Measurements from ENCODE around the gene FCN2.
"Not testable (repeated sequence)": the region's sequence is repeated elsewhere in the genome, so short reads cannot be mapped to it uniquely, and the experiment has no call there.

Gene FCN2

DNA sequence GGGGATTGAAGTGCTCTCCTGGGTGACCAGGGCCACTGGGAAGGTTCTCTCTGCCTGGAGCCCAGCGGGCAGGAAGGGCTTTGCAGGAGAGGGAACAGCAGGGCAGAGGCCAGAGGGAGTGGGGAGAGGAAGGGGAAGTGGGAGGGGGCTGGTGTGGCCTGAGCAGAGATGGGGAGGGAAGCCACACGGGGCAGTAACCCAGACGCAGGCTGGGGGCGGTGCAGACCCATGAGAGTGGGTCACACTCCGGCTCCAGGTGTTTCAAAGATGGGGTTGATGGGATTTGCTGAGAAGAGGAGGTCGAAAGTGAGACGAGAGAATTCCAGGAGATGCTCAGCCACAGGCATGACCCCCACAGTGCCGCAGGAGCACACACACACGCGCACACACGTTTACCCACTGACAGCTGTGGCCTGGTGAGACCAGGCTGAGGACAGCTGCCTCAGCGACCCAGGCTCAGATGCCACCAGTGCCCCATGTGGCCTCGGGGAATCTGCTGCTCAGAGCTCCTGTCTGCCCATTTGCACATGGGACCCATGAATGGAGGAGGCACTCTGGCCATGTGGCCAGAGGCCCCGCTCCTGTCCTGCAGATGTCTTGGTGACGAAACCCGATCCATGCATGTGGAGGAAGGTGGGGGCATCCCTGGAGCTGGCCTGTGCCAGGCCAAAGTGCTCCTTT lies 32.7 kb upstream of the FCN2 start:
- DNase-seq = no peak

- DNase-seq = no peak
Measured at GRCh38 chr9:134848504-134848903, 32.1 kb upstream of the FCN2 start.

DNA sequence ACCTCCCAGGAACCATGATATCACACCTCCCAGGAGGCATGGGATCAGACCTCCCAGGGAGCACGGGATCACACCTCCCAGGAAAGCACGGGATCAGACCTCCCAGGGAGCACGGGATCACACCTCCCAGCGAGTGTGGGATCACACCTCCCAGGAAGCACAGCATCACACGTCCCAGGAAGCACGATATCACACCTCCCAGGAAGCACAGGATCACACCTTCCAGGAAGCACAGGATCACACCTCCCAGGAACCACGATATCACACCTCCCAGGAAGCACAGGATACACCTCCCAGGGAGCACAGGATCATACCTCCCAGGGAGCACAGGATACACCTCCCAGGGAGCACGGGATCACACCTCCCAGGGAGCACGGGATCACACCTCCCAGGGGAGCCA lies 30.0 kb upstream of the FCN2 start:
- no peak for DNase-seq

GRCh38 chr9:134851020-134851419 lies 29.6 kb upstream of the FCN2 start:
- no peak for DNase-seq

GRCh38 chr9:134852906-134853654 lies 27.5 kb upstream of the FCN2 start:
- no peak for DNase-seq

GRCh38 chr9:134853893-134854292 lies 26.7 kb upstream of the FCN2 start:
- no peak for DNase-seq

DNA sequence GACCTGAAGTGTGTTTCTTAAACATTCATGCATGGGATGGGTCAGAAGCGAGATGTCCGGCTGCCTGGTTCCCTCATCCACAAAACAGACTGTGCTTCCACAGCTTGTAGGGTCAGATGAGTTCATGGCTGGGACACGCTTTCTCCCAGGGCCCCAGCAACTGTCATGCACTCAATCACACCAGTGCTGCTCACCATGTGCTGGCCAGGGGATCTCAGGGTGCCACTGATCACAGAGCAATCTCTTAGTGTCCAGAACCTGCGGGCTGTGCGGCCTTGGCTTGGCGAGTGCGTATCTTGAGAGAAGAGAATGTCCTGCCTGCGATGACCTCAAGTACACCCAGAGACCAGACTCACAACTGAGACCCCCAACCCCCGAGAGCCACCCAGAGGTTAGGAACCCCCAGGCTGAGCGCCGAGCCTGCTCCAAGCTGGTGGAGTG lies 26.0 kb upstream of the FCN2 start:
- DNase-seq = no peak

- DNase-seq = no peak
Measured at GRCh38 chr9:134855231-134855899, 25.2 kb upstream of the FCN2 start.

DNA sequence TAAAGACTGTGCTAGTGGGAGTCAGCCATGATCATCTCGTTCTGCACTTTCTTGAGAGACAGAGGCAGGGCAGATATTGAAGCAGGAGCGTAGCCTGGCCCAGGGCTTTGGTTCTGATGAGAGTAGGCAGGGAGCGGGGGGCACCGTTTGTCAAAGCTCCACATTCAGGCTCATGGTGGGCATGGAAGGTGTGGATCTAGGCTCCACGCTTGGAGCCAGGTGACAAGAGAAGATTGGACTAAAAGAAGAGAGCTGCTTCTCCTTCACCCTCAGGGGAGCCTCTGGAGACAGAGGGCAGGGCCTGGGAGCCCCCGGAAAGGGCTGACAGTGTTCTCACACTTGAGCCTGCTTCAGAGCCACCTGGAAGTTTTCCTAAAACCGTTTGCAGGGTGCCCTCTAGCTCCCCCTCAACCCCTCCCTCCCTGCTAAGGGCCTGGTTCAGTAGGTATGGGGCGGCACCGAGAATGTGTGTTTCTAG lies 24.7 kb upstream of the FCN2 start:
- no peak for DNase-seq

- not testable (repeated sequence) for DNase-seq
Measured at GRCh38 chr9:134857451-134857850, 23.2 kb upstream of the FCN2 start.

DNA sequence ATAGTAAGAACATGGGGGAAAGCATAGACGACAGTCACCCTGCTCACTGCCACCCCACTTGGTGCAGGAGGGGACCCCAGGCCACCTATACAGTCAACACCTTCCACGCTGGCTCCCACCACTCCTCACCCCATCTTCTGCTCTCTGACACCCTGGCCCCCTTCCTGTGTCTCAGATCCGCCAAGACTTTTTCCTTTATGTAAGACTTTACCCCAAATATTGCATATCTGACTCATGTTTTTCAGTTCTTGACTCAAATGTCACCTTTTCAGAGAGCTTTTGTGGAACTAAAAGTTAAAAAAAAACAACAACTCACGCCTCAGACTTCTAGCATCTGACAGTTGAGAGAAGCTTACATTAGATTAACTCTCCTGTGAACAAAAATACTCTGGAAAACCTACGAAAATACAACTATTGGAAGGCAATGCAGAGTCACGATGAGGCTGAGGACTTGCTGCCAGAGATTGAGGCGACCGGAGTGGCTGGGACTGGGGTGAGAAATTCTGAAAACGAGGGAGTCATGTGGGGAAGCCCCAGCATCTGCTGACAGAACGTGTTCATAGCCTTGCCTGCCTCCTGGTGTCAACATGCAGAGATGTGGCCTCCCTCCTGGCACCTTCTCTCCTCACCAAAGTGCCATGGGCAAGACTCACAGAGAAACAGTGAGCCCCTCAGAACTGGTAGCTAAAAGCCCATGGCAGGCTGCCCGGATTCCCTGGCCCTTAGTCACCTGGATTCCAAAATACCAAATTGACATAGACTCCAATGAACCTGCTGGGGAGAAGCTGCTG lies 22.4 kb upstream of the FCN2 start:
- no peak for DNase-seq

GRCh38 chr9:134860510-134860909 lies 20.1 kb upstream of the FCN2 start:
- no peak for DNase-seq

DNA sequence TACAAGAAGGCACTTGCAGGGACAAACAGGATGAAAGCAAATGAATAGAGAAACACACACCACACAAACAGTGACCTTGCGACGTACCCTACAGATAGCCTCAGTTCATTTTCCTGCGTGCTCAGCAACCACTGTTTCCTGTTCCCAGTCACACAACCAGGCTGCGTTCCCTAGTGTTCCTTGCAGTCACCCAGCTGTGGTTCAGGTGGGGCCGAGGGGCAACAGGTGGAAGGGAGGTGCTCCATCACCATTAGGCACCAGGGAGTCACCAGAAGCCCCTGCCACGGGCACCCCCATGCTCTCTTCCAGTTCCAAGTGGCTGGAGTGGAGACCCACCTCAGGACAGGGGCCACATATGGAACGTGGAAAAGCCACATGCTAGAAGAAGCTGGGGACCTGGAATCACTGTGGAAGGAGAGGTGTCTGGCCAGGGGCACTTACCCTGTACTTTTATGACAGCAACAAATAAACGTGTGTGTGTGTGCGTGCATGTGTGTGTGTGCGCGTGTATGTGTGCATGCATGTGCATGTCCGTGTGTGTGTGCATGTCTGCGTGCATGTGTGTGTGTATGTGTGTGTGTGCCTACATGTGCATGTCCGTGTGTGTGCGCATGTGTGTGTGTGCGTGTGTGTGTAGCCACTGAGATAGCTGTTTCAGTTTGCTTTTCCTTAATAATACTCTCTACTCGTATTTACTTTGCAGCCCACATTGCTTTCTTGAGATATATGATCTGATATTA lies 18.8 kb upstream of the FCN2 start:
- no peak for DNase-seq

DNA sequence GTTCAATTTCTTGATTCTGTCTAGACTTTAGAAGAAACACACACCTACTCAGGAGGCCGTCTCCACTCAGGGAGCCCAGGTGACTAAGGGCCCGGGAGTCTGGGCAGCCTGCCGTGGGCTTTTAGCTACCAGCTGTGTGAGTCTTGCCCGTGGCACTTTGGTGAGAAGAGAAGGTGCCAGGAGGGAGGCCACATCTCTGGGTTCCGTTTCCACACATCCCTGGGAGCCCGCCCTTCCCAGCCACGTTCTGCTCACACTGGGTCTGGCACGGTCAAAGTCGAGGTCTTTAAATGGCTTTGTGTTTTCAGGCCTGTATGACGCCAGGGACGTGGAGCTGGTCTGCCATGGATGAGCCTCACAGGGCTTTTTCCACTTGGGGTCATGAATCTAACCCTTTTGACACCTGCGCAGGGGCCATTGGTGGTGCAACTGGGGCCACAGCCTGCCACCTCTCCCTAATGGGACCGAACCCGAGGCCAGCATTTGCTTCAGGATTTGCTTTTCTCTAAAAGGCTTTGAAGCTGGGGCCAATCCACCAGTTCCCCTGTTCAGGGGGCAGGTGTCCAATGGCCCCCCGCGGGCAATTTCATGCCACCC lies 17.2 kb upstream of the FCN2 start:
- DNase-seq = no peak

- DNase-seq = no peak
Measured at GRCh38 chr9:134863941-134864820, 16.4 kb upstream of the FCN2 start.

DNA sequence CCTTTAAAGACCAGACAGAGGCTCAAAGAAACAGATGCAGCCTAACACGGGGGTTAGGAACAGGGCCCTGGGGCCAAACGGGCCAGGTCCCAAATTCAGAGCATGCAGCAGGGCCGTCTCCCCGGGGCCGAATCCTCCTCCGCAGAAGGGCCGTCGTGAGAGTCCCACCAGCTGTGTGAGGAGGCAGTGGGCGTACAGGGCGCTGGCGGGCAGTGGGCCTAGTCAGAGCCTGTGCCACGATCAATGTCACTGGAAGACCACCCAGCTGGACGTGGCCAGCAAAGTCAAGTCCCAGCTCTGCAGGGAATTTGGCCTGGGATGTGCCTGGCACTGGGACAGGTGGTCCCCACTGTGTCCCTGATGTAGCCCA lies 15.8 kb upstream of the FCN2 start:
- DNase-seq = no peak

- no peak for DNase-seq
Measured at GRCh38 chr9:134867917-134868750, 12.5 kb upstream of the FCN2 start.

GRCh38 chr9:134868751-134869553 lies 11.7 kb upstream of the FCN2 start:
- no peak for DNase-seq

All from NCI-H187 (cell line).